Hematopoietic multipotent progenitor cell treated with erythropoietin and hydrocortisone succinate and interleukin-3 and kit ligand, for 6 days (in vitro differentiated cells): ENCODE measurements around the gene PPP2R2C.

Source experiments
- DNase-seq: peaks from one replicate; pipeline ENCODE4 v3.0.0-alpha.2; 2015

PPP2R2C gene

GRCh38 chr4:6339818-6340445 lies 132.5 kb downstream of the PPP2R2C start:
- DNase-seq, result no peak

GRCh38 chr4:6338951-6339817 lies 133.2 kb downstream of the PPP2R2C start:
- DNase-seq, result no peak

GRCh38 chr4:6338175-6338950 lies 134.1 kb downstream of the PPP2R2C start:
- DNase-seq, result no peak

GRCh38 chr4:6337331-6337935 lies 135.0 kb downstream of the PPP2R2C start:
- no peak for DNase-seq

GRCh38 chr4:6336166-6336565 lies 136.2 kb downstream of the PPP2R2C start:
- DNase-seq, result no peak

- no peak for DNase-seq
Measured at GRCh38 chr4:6335040-6335590, 137.3 kb downstream of the PPP2R2C start.

- no peak for DNase-seq
Measured at GRCh38 chr4:6334203-6334887, 138.1 kb downstream of the PPP2R2C start.

GRCh38 chr4:6333301-6334202 lies 138.9 kb downstream of the PPP2R2C start:
- DNase-seq, result peak; percentile 53

GRCh38 chr4:6332669-6333050 lies 139.8 kb downstream of the PPP2R2C start:
- no peak for DNase-seq

GRCh38 chr4:6332042-6332668 lies 140.3 kb downstream of the PPP2R2C start:
- peak; percentile 27 for DNase-seq

- DNase-seq, result no peak
Measured at GRCh38 chr4:6331468-6331867, 140.9 kb downstream of the PPP2R2C start.

- DNase-seq, result peak; percentile 61
Measured at GRCh38 chr4:6331018-6331417, 141.4 kb downstream of the PPP2R2C start.

GRCh38 chr4:6330384-6330767 lies 142.0 kb downstream of the PPP2R2C start:
- no peak for DNase-seq

GRCh38 chr4:6329478-6330383 lies 142.7 kb downstream of the PPP2R2C start:
- DNase-seq, result no peak

GRCh38 chr4:6328526-6328925 lies 143.9 kb downstream of the PPP2R2C start:
- no peak for DNase-seq

GRCh38 chr4:6327220-6327917 lies 145.0 kb downstream of the PPP2R2C start:
- peak; percentile 80 for DNase-seq

- DNase-seq, result no peak
Measured at GRCh38 chr4:6326312-6327060, 145.9 kb downstream of the PPP2R2C start.

- DNase-seq, result no peak
Measured at GRCh38 chr4:6325788-6326290, 146.6 kb downstream of the PPP2R2C start.
